Measurements from ENCODE around the gene CCNI2.

DNA sequence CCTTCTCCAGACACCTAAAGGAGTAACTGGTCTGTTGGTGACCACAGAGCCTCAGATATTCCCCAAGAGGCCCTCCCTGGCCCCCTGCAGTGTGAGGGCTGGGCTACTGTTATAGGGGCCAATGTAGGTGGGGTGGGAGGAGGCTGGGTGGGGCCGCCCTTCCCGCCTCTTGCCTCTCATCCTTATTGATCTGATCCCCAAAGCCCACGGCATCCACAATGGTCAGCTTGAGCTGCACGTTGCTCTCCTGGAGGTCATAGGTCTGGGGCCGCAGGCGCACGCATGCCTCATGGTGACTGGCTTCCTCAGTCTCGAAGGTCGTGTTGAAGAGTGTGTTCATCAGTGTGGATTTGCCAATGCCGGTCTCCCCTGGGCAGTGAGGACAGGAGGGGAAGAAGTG, 16.8 kb downstream of the CCNI2 start:
- TF ChIP-seq, protein P1, sequence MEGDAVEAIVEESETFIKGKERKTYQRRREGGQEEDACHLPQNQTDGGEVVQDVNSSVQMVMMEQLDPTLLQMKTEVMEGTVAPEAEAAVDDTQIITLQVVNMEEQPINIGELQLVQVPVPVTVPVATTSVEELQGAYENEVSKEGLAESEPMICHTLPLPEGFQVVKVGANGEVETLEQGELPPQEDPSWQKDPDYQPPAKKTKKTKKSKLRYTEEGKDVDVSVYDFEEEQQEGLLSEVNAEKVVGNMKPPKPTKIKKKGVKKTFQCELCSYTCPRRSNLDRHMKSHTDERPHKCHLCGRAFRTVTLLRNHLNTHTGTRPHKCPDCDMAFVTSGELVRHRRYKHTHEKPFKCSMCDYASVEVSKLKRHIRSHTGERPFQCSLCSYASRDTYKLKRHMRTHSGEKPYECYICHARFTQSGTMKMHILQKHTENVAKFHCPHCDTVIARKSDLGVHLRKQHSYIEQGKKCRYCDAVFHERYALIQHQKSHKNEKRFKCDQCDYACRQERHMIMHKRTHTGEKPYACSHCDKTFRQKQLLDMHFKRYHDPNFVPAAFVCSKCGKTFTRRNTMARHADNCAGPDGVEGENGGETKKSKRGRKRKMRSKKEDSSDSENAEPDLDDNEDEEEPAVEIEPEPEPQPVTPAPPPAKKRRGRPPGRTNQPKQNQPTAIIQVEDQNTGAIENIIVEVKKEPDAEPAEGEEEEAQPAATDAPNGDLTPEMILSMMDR (conservative IDR thresholded peaks at IDR 0.05 in 1 of 2, IDR thresholded peaks at IDR 0.05 in 1 of 2; ENCODE audit: low read depth in 1 of 2, low read length in 2 of 2), result no peak
- TF ChIP-seq EZH2 (IDR thresholded peaks at IDR 0.05; ENCODE audit: low read length, missing control alignments), result no peak
